Tibial nerve (tissue), 4 donors: ENCODE results near the gene KLF11.

Experiments
- EP300 ChIP-seq, 2 donors: sonication (generic); formaldehyde crosslinking; IDR thresholded peaks; one replicate each; pipeline ENCODE4 v1.6.1; 2017; ENCODE audit warnings: antibody characterized with exemption in 2 of 2, mild to moderate bottlenecking in 1 of 2
- POLR2A ChIP-seq, 2 donors: fragments of 450-650 bp; IDR thresholded peaks; one replicate each; pipeline ENCODE4 v1.6.1; 2017; ENCODE audit warnings: antibody characterized with exemption in 2 of 2, mild to moderate bottlenecking in 2 of 2, moderate library complexity in 2 of 2
- TF ChIP-seq, protein P1 (sequence below), 5 experiments: fragments of 200-600 bp in 3 of 5; fragments of 450-650 bp in 2 of 5; sonication (generic) in 3 of 5; IDR thresholded peaks; one replicate each; pipeline ENCODE4 v1.5.1; 2016 to 2019; ENCODE audit warnings: antibody characterized with exemption in 5 of 5, mild to moderate bottlenecking in 3 of 5, moderate library complexity in 2 of 5

DNA sequence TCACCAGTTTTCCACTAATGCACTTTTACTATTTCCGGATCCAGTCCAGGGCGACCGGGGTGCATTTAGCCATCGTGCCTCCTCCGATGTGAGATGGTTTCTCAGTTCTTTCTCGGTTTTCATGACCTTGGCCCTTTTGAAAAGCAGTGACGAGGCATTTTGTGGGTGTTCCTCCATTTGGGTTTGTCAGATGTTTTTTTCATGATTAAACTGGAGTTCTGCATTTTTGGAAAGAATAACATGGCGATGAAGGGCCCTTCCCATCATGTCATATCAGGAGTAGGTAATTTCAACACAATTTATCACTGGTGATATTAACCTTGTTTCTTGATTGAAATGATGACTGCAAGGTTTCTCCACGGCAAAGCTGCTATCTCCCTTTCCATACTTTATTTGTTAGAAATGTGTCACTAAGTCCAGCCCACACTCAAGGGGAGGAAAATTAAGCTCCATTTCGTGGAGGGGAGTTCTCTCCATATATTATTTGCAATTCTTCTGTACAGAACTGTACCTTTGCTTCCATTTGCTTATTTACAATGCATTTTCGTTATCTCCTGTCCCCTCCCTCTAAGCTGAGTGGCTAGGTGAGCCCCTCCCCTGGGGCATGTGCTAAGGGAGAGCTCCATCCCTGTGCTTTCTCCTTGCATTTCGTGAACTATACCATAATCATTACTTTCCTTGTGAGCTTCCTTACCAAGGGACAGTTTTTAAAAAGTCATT is 8.9 kb upstream of the KLF11 start:
- TF ChIP-seq, protein P1, sequence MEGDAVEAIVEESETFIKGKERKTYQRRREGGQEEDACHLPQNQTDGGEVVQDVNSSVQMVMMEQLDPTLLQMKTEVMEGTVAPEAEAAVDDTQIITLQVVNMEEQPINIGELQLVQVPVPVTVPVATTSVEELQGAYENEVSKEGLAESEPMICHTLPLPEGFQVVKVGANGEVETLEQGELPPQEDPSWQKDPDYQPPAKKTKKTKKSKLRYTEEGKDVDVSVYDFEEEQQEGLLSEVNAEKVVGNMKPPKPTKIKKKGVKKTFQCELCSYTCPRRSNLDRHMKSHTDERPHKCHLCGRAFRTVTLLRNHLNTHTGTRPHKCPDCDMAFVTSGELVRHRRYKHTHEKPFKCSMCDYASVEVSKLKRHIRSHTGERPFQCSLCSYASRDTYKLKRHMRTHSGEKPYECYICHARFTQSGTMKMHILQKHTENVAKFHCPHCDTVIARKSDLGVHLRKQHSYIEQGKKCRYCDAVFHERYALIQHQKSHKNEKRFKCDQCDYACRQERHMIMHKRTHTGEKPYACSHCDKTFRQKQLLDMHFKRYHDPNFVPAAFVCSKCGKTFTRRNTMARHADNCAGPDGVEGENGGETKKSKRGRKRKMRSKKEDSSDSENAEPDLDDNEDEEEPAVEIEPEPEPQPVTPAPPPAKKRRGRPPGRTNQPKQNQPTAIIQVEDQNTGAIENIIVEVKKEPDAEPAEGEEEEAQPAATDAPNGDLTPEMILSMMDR (IDR thresholded peaks at IDR 0.05): no peak
- TF ChIP-seq POLR2A (IDR thresholded peaks at IDR 0.05): no peak
- TF ChIP-seq EP300 (IDR thresholded peaks at IDR 0.05): no peak
